ENCODE measurements around the gene GSX2. TPM values are rescaled to one million over a fixed set of nuclear protein-coding genes. Genes with fewer than 3 reads are reported as not detected.

Gene GSX2
- total RNA-seq, 2 donors from 2014 or later, result not detected

DNA sequence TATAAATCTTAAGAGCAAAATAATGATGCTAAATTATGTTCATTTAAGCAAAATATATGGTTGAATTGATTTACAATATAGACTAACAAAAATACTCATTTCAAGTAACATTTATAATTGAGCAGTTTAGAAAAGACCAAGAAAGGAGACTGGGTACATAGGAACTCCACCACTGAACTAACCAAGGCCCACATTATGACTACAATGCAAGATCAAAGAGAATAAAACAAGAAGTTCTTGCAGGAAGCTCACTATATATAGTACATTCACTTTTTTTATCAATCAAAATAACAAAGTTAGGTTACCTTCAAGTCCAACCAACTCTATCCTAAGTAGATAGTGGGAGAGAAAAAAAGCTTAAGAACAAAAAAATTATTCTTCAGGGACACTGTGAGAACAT is 43.6 kb upstream of the GSX2 start:
- H3K9me3 ChIP-seq, result no peaks in the 10 kb centered on the region
- intact Hi-C loops (cut with DNase I), result no loop called here
- peaks cover 54% of the 10 kb centered on the region for H3K4me1 ChIP-seq
- no peaks in the 10 kb centered on the region for H3K27me3 ChIP-seq
- no peak overlapping the region for H3K27ac ChIP-seq
- no peak overlapping the region for H3K4me3 ChIP-seq
- DNase-seq (no peak), ATAC-seq (no peak)
- TF ChIP-seq, protein P1, sequence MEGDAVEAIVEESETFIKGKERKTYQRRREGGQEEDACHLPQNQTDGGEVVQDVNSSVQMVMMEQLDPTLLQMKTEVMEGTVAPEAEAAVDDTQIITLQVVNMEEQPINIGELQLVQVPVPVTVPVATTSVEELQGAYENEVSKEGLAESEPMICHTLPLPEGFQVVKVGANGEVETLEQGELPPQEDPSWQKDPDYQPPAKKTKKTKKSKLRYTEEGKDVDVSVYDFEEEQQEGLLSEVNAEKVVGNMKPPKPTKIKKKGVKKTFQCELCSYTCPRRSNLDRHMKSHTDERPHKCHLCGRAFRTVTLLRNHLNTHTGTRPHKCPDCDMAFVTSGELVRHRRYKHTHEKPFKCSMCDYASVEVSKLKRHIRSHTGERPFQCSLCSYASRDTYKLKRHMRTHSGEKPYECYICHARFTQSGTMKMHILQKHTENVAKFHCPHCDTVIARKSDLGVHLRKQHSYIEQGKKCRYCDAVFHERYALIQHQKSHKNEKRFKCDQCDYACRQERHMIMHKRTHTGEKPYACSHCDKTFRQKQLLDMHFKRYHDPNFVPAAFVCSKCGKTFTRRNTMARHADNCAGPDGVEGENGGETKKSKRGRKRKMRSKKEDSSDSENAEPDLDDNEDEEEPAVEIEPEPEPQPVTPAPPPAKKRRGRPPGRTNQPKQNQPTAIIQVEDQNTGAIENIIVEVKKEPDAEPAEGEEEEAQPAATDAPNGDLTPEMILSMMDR (IDR thresholded peaks at IDR 0.05), result no peak
- TF ChIP-seq POLR2A (IDR thresholded peaks at IDR 0.05), result no peak
- no peaks in the 10 kb centered on the region for H3K36me3 ChIP-seq (replicated peaks in 1 of 2; ENCODE audit: insufficient read depth in 1 of 2, low read depth in 2 of 2)

DNA sequence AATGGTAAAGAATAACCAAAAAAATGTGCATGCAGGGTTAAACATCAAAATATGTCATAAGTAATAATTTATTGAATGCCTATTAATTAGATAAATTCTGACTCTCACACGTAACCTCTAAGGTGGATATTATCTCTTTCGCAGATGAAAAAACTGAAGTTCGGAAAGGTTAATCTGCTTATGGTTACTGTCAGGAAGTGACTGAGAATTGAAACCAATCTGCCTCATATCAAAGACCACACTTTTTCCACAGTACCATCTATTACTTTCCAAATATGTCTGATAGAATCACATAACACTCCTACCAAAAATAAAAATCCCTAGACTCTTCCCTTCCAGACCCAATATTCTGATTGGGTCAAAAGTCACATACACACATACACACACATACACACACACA is 41.8 kb upstream of the GSX2 start:
- TF ChIP-seq, protein P1 (IDR thresholded peaks at IDR 0.05), result no peak
- no peak for TF ChIP-seq POLR2A (IDR thresholded peaks at IDR 0.05)
- H3K9me3 ChIP-seq, result no peaks in the 10 kb centered on the region
- 73 to 77% methylated on average over 3 of the region's 3 CpGs for WGBS, 2 donors
- H3K4me1 ChIP-seq, result peaks cover 59% of the 10 kb centered on the region
- H3K4me3 ChIP-seq, result no peak overlapping the region
- intact Hi-C loops (cut with DNase I), result no loop called here
- ATAC-seq (no peak), DNase-seq (no peak)
- no peaks in the 10 kb centered on the region for H3K27me3 ChIP-seq
- H3K27ac ChIP-seq, result no peak overlapping the region
- H3K36me3 ChIP-seq (replicated peaks in 1 of 2; ENCODE audit: insufficient read depth in 1 of 2, low read depth in 2 of 2), result no peaks in the 10 kb centered on the region

DNA sequence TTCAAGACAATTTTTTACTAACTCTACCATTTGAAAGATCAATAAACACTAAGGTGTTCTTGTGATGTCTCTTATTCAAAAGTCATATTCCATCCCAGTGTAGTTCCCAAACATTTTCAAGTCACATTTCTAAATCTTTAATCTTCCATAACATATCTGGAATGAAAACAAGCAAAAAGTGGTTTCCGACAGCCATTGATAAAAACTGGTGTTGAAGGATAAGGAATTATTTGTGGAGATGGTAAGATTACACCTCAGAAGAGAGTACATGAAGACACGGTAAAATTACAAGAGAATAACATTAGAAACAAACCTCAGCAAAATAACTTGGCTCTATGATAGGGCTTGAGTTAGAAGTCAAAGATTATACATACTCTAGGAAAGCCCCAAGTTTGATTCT is 39.8 kb upstream of the GSX2 start:
- 45 to 46% methylated on average over 2 of the region's 2 CpGs for WGBS, 2 donors
- no peaks in the 10 kb centered on the region for H3K27me3 ChIP-seq
- DNase-seq (no peak), ATAC-seq (no peak)
- no peaks in the 10 kb centered on the region for H3K9me3 ChIP-seq
- no peak for TF ChIP-seq POLR2A (IDR thresholded peaks at IDR 0.05)
- TF ChIP-seq, protein P1 (IDR thresholded peaks at IDR 0.05), result no peak
- H3K27ac ChIP-seq, result no peak overlapping the region
- no peaks in the 10 kb centered on the region for H3K36me3 ChIP-seq (replicated peaks in 1 of 2; ENCODE audit: insufficient read depth in 1 of 2, low read depth in 2 of 2)
- intact Hi-C loops (cut with DNase I), result no loop called here
- H3K4me1 ChIP-seq, result peaks cover 58% of the 10 kb centered on the region
- H3K4me3 ChIP-seq, result no peak overlapping the region

DNA sequence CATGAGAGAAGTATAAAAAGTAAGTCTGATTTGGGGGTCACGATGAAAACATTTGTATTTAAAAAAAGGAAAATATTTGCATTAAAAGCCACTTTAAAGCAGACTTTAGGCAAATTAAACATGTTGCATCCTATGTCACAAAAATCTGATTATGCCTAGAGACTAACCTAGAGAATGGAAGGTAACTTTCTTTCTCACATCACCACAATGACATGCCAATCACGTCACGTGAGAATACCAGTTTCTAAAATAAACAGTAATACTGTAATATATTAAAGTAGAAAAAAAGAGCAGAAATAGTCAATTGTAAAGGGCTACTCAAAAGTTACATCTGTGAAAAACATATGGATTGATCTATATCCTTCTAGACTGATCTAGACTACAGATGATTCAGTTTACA is 38.9 kb upstream of the GSX2 start:
- WGBS, 2 donors, result 36% methylated on average over 3 of the region's 3 CpGs
- H3K4me1 ChIP-seq, result peaks cover 60% of the 10 kb centered on the region
- no peaks in the 10 kb centered on the region for H3K36me3 ChIP-seq (replicated peaks in 1 of 2; ENCODE audit: insufficient read depth in 1 of 2, low read depth in 2 of 2)
- DNase-seq, result no peak
- H3K27me3 ChIP-seq, result no peaks in the 10 kb centered on the region
- no peak for ATAC-seq
- intact Hi-C loops (cut with DNase I), result no loop called here
- H3K9me3 ChIP-seq, result no peaks in the 10 kb centered on the region
- no peak overlapping the region for H3K4me3 ChIP-seq
- no peak overlapping the region for H3K27ac ChIP-seq
- no peak for TF ChIP-seq POLR2A (IDR thresholded peaks at IDR 0.05)

DNA sequence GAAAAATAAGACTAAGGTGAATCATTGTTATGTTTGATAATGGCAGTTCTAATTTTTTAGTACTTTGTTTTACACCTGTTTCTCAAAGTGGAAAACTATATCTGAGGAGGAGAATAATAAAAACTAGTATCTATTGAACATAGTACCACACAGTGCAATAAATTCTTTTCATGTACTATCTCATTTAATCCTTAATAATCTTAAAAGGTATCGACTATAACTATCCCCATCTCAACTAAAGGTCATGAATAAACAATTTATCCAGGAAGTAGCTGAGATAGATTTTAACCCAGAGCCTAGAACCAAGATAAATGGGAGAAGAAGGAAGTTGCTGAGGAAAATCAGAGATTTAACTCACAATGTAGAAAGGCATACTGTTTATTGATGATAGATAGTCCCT is 38.1 kb upstream of the GSX2 start:
- no peak overlapping the region for H3K4me3 ChIP-seq
- DNase-seq (no peak), ATAC-seq (no peak)
- H3K27ac ChIP-seq, result no peak overlapping the region
- H3K36me3 ChIP-seq (replicated peaks in 1 of 2; ENCODE audit: insufficient read depth in 1 of 2, low read depth in 2 of 2), result no peaks in the 10 kb centered on the region
- H3K9me3 ChIP-seq, result no peaks in the 10 kb centered on the region
- H3K27me3 ChIP-seq, result no peaks in the 10 kb centered on the region
- TF ChIP-seq, protein P1 (IDR thresholded peaks at IDR 0.05), result no peak
- no peak for TF ChIP-seq POLR2A (IDR thresholded peaks at IDR 0.05)
- H3K4me1 ChIP-seq, result peaks cover 59% of the 10 kb centered on the region
- intact Hi-C loops (cut with DNase I), result no loop called here
- WGBS, 2 donors, result 61 to 70% methylated on average over 1 of the region's 1 CpG

Measured in body of pancreas (tissue), 4 donors.